Nephron progenitor cell (in vitro differentiated cells): ENCODE measurements around the gene TEP1.
A peak's percentile ranks its signal among the peaks of the same experiment; 100 is the strongest.

Source experiments
- DNase-seq: peaks from one replicate; pipeline ENCODE4 v3.0.0; 2021
- H3K27ac Mint-ChIP-seq: 2 replicates; pipeline ENCODE4 v1.8.0; 2021; ENCODE audit warnings: mild to moderate bottlenecking, moderate library complexity, mixed read lengths
- H3K27me3 Mint-ChIP-seq: 2 replicates; pipeline ENCODE4 v1.8.0; 2021; ENCODE audit warnings: mild to moderate bottlenecking, low read depth, mixed read lengths; ENCODE audit not compliant: poor library complexity
- H3K36me3 Mint-ChIP-seq: 2 replicates; pipeline ENCODE4 v1.8.0; 2021; ENCODE audit warnings: low read depth, mixed read lengths
- H3K4me1 Mint-ChIP-seq: 2 replicates; pipeline ENCODE4 v1.8.0; 2021; ENCODE audit warnings: mixed read lengths
- H3K4me3 Mint-ChIP-seq: 2 replicates; pipeline ENCODE4 v1.8.0; 2021; ENCODE audit warnings: mild to moderate bottlenecking, moderate library complexity, mixed read lengths
- H3K9me3 Mint-ChIP-seq: 2 replicates; pipeline ENCODE4 v1.8.0; 2021; ENCODE audit warnings: mild to moderate bottlenecking, moderate library complexity, mixed read lengths
- CTCF ChIP-seq: fragments of 200-600 bp; sonication (generic); IDR thresholded peaks from 2 replicates; pipeline ENCODE4 v1.5.0; 2021; ENCODE audit warnings: antibody characterized with exemption

The TEP1 gene

GRCh38 chr14:20381341-20381740 is 32.0 kb downstream of the TEP1 start:
- Mint-ChIP-seq H3K36me3 (peaks cover 31% of the 10 kb centered on the region), H3K27me3 (no peaks in the 10 kb centered on the region)
- DNase-seq: no peak

GRCh38 chr14:20380681-20381080 is 32.6 kb downstream of the TEP1 start:
- DNase-seq: no peak
- no peak for TF ChIP-seq CTCF
- no peak overlapping the region for H3K27ac Mint-ChIP-seq
- no peaks in the 10 kb centered on the region for H3K9me3 Mint-ChIP-seq
- peaks cover 16% of the 10 kb centered on the region for H3K4me1 Mint-ChIP-seq
- peaks cover 33% of the 10 kb centered on the region for H3K36me3 Mint-ChIP-seq
- H3K27me3 Mint-ChIP-seq: peaks cover 2% of the 10 kb centered on the region
- no peak overlapping the region for H3K4me3 Mint-ChIP-seq

More at GRCh38 chr14:20381341-20381740, 32.0 kb downstream of the TEP1 start:
- H3K4me1 Mint-ChIP-seq: peaks cover 11% of the 10 kb centered on the region
- no peak overlapping the region for H3K27ac Mint-ChIP-seq
- H3K9me3 Mint-ChIP-seq: no peaks in the 10 kb centered on the region
- H3K4me3 Mint-ChIP-seq: no peak overlapping the region
- no peak for TF ChIP-seq CTCF

- peaks cover 18% of the 10 kb centered on the region for H3K4me1 Mint-ChIP-seq
- H3K36me3 Mint-ChIP-seq: peaks cover 36% of the 10 kb centered on the region
- H3K27ac Mint-ChIP-seq: peak overlapping the region; percentile 42
- H3K9me3 Mint-ChIP-seq: no peaks in the 10 kb centered on the region
- DNase-seq: no peak
- H3K27me3 Mint-ChIP-seq: peaks cover 3% of the 10 kb centered on the region
- no peak overlapping the region for H3K4me3 Mint-ChIP-seq
- no peak for TF ChIP-seq CTCF
These were observed 33.6 kb downstream of the TEP1 start for GRCh38 chr14:20379743-20380142.

- peaks cover 32% of the 10 kb centered on the region for H3K36me3 Mint-ChIP-seq
- peaks cover 14% of the 10 kb centered on the region for H3K4me1 Mint-ChIP-seq
- H3K4me3 Mint-ChIP-seq: no peak overlapping the region
- H3K27me3 Mint-ChIP-seq: peaks cover 3% of the 10 kb centered on the region
- H3K27ac Mint-ChIP-seq: no peak overlapping the region
- no peaks in the 10 kb centered on the region for H3K9me3 Mint-ChIP-seq
- no peak for TF ChIP-seq CTCF
- no peak for DNase-seq
These were observed 36.1 kb downstream of the TEP1 start for GRCh38 chr14:20377171-20377570.

GRCh38 chr14:20376071-20376588 is 37.2 kb downstream of the TEP1 start:
- no peak for TF ChIP-seq CTCF
- no peak for DNase-seq
- peaks cover 10% of the 10 kb centered on the region for H3K4me1 Mint-ChIP-seq
- peaks cover 36% of the 10 kb centered on the region for H3K36me3 Mint-ChIP-seq
- H3K27ac Mint-ChIP-seq: peak overlapping the region; percentile 76
- H3K27me3 Mint-ChIP-seq: peaks cover 3% of the 10 kb centered on the region
- no peaks in the 10 kb centered on the region for H3K9me3 Mint-ChIP-seq
- no peak overlapping the region for H3K4me3 Mint-ChIP-seq

GRCh38 chr14:20375471-20375870 is 37.8 kb downstream of the TEP1 start:
- Mint-ChIP-seq H3K27ac (peak overlapping the region; percentile 66), H3K4me3 (no peak overlapping the region), H3K4me1 (peaks cover 10% of the 10 kb centered on the region), H3K9me3 (no peaks in the 10 kb centered on the region), H3K36me3 (peaks cover 33% of the 10 kb centered on the region), H3K27me3 (peaks cover 3% of the 10 kb centered on the region)
- no peak for DNase-seq
- TF ChIP-seq CTCF: no peak
